22Rv1 (cell line): ENCODE measurements around the gene PBLD.

Experiments used
- CTCF ChIP-seq: fragments of 450-650 bp; IDR thresholded peaks from 2 replicates; pipeline ENCODE4 v1.5.1; 2017; ENCODE audit warnings: mild to moderate bottlenecking
- ZFX ChIP-seq: fragments of 450-650 bp; IDR thresholded peaks from 2 replicates; pipeline ENCODE4 v1.6.1; 2017; ENCODE audit warnings: antibody characterized with exemption, borderline replicate concordance

- TF ChIP-seq CTCF (no peak), ZFX (no peak)
Observed at GRCh38 chr10:68336754-68337351, 4.1 kb upstream of the PBLD start.
